ENCODE data around the gene MYO18B.

MYO18B gene

DNA sequence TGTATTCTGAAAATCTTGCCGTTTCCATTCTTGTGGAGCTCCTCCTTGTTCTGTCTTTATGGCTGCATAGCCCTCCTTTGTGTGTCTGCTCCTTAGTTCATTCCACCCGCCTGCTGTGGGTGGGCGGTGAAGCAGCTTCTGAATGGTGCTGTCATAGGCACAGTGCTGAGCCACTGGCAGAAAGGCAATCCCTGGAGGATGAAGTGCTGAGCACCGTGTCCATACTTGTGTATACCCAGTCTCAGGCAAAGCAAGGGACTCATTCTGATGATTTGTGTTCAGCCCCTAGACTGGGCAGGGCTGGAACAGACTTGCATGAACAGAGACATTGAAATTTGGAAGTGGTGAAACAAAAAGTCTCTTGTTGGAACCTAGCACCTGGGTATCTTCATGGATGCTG lies 134.9 kb downstream of the MYO18B start:
- Histone ChIP-seq H3K4me1 (ENCODE audit: control insufficient read depth in 1 of 2, insufficient read depth in 2 of 2, low read length in 2 of 2) (no peaks in the 10 kb centered on the region), H3K36me3 (ENCODE audit: control insufficient read depth in 1 of 2, insufficient read depth in 2 of 2, low read length in 2 of 2) (no peaks in the 10 kb centered on the region), H3K4me3 (ENCODE audit: low read depth in 1 of 2, low read length in 2 of 2) (no peak overlapping the region), H3K27ac (ENCODE audit: low read length) (no peak overlapping the region), H3K27me3 (ENCODE audit: low read depth, low read length) (no peaks in the 10 kb centered on the region), H3K9me3 (ENCODE audit: control insufficient read depth in 1 of 2, low read length in 2 of 2) (no peaks in the 10 kb centered on the region)

DNA sequence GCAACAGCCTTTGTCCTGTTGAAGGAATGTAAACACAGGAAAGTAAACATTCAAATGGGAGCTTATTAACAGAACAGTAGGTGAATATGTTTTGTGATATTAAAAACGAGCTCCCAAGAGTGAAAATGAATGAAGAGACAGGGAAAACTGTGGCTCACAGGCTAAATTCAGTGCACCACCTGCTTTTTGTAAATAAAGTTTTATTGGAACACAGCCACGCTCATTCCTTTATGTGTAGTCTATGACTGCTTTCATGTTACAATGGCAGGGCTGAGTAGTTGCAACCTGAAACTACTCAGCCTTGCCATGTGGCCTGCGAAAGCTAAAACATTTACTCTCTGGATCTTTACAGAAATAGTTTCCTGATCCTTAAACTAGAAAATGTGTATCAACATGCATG lies 136.9 kb downstream of the MYO18B start:
- Histone ChIP-seq H3K4me3 (ENCODE audit: low read depth in 1 of 2, low read length in 2 of 2) (no peak overlapping the region), H3K9me3 (ENCODE audit: control insufficient read depth in 1 of 2, low read length in 2 of 2) (no peaks in the 10 kb centered on the region), H3K4me1 (ENCODE audit: control insufficient read depth in 1 of 2, insufficient read depth in 2 of 2, low read length in 2 of 2) (no peaks in the 10 kb centered on the region), H3K27ac (ENCODE audit: low read length) (no peak overlapping the region), H3K27me3 (ENCODE audit: low read depth, low read length) (no peaks in the 10 kb centered on the region), H3K36me3 (ENCODE audit: control insufficient read depth in 1 of 2, insufficient read depth in 2 of 2, low read length in 2 of 2) (no peaks in the 10 kb centered on the region)

DNA sequence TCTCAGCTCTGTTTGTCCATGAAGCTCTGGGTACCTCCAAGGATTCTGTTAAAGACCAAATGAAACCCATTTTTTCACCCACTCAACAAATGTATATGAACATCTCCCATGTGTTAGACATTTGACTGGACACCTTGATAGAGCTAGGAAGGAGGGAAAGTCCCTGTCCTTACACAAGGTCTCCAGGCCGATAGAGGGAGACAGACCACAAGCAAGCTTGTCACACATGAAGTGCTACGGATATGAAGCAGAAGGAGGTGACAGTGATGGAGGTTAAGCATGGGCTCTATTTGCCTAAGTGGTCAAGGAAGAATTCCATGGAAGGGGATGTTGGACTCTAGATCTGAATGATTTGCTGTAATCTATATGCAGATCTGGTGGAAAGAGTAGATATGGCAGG lies 138.5 kb downstream of the MYO18B start:
- Histone ChIP-seq H3K36me3 (ENCODE audit: control insufficient read depth in 1 of 2, insufficient read depth in 2 of 2, low read length in 2 of 2) (no peaks in the 10 kb centered on the region), H3K9me3 (ENCODE audit: control insufficient read depth in 1 of 2, low read length in 2 of 2) (no peaks in the 10 kb centered on the region), H3K27me3 (ENCODE audit: low read depth, low read length) (no peaks in the 10 kb centered on the region), H3K4me3 (ENCODE audit: low read depth in 1 of 2, low read length in 2 of 2) (no peak overlapping the region), H3K4me1 (ENCODE audit: control insufficient read depth in 1 of 2, insufficient read depth in 2 of 2, low read length in 2 of 2) (no peaks in the 10 kb centered on the region), H3K27ac (ENCODE audit: low read length) (no peak overlapping the region)

DNA sequence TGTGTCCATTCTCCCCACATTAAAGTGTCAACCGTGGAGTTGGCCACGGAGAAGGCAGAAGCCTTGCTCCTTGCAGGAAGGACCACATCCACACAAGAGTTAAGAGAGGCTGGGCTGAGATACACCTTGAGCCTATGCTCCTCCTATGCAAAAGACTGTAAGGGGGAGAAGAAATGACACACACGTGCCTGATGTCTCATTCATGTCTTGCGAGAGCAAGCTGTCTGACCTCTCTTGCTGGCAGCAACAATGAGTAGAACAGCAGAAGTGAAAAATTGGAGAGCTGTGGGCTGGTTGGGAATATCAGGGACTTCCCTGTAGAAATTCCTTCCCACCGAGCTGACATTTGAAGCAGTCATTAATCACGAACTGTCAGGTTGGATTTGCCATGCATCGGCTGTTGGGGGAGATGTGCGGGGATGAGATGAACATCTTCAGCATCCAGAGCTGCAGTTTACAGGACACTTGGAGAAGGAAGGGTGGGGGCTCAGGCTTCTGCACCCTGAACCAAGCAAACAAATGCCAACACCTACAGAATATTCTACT lies 139.3 kb downstream of the MYO18B start:
- no peaks in the 10 kb centered on the region for H3K36me3 ChIP-seq (ENCODE audit: control insufficient read depth in 1 of 2, insufficient read depth in 2 of 2, low read length in 2 of 2)
- H3K27me3 ChIP-seq (ENCODE audit: low read depth, low read length): no peaks in the 10 kb centered on the region
- no peak overlapping the region for H3K4me3 ChIP-seq (ENCODE audit: low read depth in 1 of 2, low read length in 2 of 2)
- H3K27ac ChIP-seq (ENCODE audit: low read length): no peak overlapping the region
- H3K4me1 ChIP-seq (ENCODE audit: control insufficient read depth in 1 of 2, insufficient read depth in 2 of 2, low read length in 2 of 2): no peaks in the 10 kb centered on the region
- no peaks in the 10 kb centered on the region for H3K9me3 ChIP-seq (ENCODE audit: control insufficient read depth in 1 of 2, low read length in 2 of 2)

DNA sequence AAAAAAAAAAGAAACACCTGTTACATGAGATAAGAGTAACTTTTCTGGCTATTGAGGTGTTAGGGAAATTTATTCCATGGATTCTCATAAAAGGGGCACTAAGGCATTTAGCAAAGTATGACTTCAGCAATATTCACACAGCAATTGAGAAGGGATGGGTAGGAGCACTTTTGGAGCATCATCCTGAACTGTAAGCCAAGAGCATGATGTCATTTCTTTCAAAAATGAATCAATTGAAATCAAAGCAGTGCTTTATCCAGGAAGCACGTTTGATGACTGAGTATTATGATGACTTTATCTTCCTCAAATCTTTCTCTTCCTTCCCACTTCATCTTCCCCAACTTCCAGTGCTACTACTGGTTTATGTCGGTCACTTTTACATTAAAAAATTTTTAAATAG lies 140.4 kb downstream of the MYO18B start:
- no peaks in the 10 kb centered on the region for H3K36me3 ChIP-seq (ENCODE audit: control insufficient read depth in 1 of 2, insufficient read depth in 2 of 2, low read length in 2 of 2)
- H3K4me3 ChIP-seq (ENCODE audit: low read depth in 1 of 2, low read length in 2 of 2): no peak overlapping the region
- H3K9me3 ChIP-seq (ENCODE audit: control insufficient read depth in 1 of 2, low read length in 2 of 2): no peaks in the 10 kb centered on the region
- no peaks in the 10 kb centered on the region for H3K4me1 ChIP-seq (ENCODE audit: control insufficient read depth in 1 of 2, insufficient read depth in 2 of 2, low read length in 2 of 2)
- H3K27me3 ChIP-seq (ENCODE audit: low read depth, low read length): no peaks in the 10 kb centered on the region
- no peak overlapping the region for H3K27ac ChIP-seq (ENCODE audit: low read length)

DNA sequence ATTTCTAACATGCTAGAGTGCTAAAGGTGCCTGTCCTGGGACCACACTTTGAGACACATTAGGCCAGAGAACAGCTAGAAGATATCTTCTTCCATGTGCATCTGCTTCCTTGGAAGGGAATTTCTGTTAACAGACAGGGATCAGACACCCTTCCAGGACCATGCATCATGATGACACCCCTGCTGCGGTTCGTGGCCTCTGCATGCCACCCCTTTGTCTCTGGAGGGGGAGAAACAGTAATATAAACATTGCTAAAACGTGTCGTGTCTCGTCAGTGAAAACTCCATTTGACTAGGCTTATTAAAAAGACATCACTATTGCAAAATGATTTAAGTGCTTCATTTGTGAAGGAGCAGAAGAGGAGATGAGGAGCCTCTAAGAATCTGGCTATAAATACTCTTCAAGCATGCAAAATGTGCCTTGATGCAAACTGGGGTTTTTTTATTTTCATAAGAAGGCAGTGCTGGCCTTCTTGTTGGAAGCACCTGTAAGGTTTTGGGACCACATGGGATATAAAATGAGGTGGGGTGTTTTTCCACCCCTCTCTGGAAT lies 141.6 kb downstream of the MYO18B start:
- no peak overlapping the region for H3K27ac ChIP-seq (ENCODE audit: low read length)

DNA sequence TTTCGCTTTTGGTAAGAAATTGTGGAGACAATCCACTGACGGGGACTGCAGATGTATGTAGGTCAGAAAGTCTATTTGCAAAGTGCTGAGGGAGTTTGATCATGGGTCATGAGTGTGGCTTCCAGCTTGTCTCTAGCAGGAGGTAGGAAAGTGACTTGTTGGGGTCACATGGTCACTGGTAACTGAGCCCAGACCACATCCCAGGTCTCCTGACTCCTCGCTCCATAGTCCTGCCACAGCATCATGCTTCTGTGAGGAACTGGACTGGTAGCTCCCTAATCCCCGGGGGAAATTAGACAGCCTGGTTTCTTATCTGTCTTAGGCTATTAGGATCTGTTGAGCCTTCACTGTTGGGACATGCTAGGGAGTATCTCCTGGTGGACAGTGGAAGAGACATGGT lies 142.1 kb downstream of the MYO18B start:
- Histone ChIP-seq H3K4me3 (ENCODE audit: low read depth in 1 of 2, low read length in 2 of 2) (no peak overlapping the region), H3K36me3 (ENCODE audit: control insufficient read depth in 1 of 2, insufficient read depth in 2 of 2, low read length in 2 of 2) (no peaks in the 10 kb centered on the region), H3K9me3 (ENCODE audit: control insufficient read depth in 1 of 2, low read length in 2 of 2) (no peaks in the 10 kb centered on the region), H3K4me1 (ENCODE audit: control insufficient read depth in 1 of 2, insufficient read depth in 2 of 2, low read length in 2 of 2) (no peaks in the 10 kb centered on the region), H3K27ac (ENCODE audit: low read length) (no peak overlapping the region), H3K27me3 (ENCODE audit: low read depth, low read length) (no peaks in the 10 kb centered on the region)

More for the DNA sequence above, 141.6 kb downstream of the MYO18B start:
- Histone ChIP-seq H3K4me3 (ENCODE audit: low read depth in 1 of 2, low read length in 2 of 2) (no peak overlapping the region), H3K9me3 (ENCODE audit: control insufficient read depth in 1 of 2, low read length in 2 of 2) (no peaks in the 10 kb centered on the region), H3K36me3 (ENCODE audit: control insufficient read depth in 1 of 2, insufficient read depth in 2 of 2, low read length in 2 of 2) (no peaks in the 10 kb centered on the region), H3K4me1 (ENCODE audit: control insufficient read depth in 1 of 2, insufficient read depth in 2 of 2, low read length in 2 of 2) (no peaks in the 10 kb centered on the region), H3K27me3 (ENCODE audit: low read depth, low read length) (no peaks in the 10 kb centered on the region)

DNA sequence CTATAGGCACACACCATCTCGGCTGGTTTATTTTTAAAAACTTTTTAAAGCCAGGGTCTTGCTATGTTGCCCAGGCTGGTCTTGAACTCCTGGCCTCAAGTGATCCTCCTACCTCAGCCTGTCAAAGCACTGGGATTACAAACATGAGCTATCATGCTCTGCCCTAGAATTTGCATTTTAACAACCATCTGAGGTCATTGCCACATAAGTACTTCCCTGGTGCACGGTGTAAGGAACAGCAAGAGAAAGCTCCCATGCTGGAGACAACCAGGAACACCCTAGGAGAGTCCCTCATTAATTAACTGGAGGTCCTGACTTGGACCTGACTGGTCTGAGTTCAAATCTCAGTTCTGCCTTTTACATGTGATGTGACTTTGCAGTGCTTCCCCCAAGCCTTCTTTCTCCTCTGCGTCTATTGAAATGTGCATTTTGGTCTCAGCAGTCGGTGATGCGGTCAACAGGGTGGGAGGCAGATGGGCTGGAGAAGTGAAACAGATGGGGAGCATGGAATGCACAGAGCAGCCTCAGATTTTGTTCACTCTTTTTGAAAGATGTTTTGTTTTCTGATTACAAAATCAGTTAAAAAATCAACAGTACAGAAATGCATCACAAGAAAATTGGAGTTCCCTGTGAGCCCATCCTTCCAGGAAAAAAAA lies 146.5 kb downstream of the MYO18B start:
- H3K27ac ChIP-seq (ENCODE audit: low read length): no peak overlapping the region
- no peaks in the 10 kb centered on the region for H3K36me3 ChIP-seq (ENCODE audit: control insufficient read depth in 1 of 2, insufficient read depth in 2 of 2, low read length in 2 of 2)
- no peaks in the 10 kb centered on the region for H3K4me1 ChIP-seq (ENCODE audit: control insufficient read depth in 1 of 2, insufficient read depth in 2 of 2, low read length in 2 of 2)
- H3K27me3 ChIP-seq (ENCODE audit: low read depth, low read length): no peaks in the 10 kb centered on the region
- no peaks in the 10 kb centered on the region for H3K9me3 ChIP-seq (ENCODE audit: control insufficient read depth in 1 of 2, low read length in 2 of 2)
- no peak overlapping the region for H3K4me3 ChIP-seq (ENCODE audit: low read depth in 1 of 2, low read length in 2 of 2)

DNA sequence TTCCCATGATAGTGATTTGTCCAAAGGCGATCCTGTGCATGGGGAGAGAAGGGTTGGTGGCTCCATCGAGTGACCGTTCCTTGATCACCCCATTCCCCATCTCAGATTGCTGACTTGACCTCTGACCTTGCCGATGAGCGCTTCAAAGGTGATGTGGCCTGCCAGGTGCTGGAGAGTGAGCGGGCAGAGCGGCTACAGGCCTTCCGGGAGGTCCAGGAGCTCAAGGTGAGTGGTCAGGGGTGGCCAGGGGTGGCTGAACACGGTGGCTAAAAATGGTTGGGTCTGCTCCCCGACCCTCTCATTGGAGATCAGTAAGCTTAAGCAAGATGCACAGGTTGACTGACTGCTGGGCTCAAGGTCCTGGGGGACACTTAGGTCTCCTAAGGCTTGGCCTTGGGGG lies 148.7 kb downstream of the MYO18B start:
- no peaks in the 10 kb centered on the region for H3K4me1 ChIP-seq (ENCODE audit: control insufficient read depth in 1 of 2, insufficient read depth in 2 of 2, low read length in 2 of 2)
- H3K9me3 ChIP-seq (ENCODE audit: control insufficient read depth in 1 of 2, low read length in 2 of 2): no peaks in the 10 kb centered on the region

DNA sequence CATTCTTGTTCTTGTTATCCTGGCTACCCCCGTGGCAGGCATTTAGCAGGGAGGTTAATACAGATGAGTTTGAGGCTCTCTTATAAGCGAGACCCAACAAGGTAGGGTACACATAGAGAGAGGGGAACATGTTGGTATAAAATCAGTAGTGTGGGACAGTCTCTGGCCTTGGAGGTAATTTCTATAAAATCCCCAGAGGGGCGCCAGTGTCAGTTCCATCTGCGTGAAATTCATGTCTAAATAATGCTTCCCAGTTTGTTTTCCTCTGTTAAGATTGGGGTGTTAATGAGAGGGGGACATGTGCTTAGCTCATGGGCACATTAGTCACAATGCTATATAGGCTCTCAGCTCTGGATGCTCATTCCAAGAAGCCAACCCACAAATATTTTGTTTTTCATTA lies 150.7 kb downstream of the MYO18B start:
- Histone ChIP-seq H3K36me3 (ENCODE audit: control insufficient read depth in 1 of 2, insufficient read depth in 2 of 2, low read length in 2 of 2) (no peaks in the 10 kb centered on the region), H3K4me1 (ENCODE audit: control insufficient read depth in 1 of 2, insufficient read depth in 2 of 2, low read length in 2 of 2) (no peaks in the 10 kb centered on the region), H3K27ac (ENCODE audit: low read length) (no peak overlapping the region), H3K4me3 (ENCODE audit: low read depth in 1 of 2, low read length in 2 of 2) (no peak overlapping the region), H3K9me3 (ENCODE audit: control insufficient read depth in 1 of 2, low read length in 2 of 2) (no peaks in the 10 kb centered on the region), H3K27me3 (ENCODE audit: low read depth, low read length) (no peaks in the 10 kb centered on the region)

More for the DNA sequence above, 148.7 kb downstream of the MYO18B start:
- H3K36me3 ChIP-seq (ENCODE audit: control insufficient read depth in 1 of 2, insufficient read depth in 2 of 2, low read length in 2 of 2): no peaks in the 10 kb centered on the region
- H3K27me3 ChIP-seq (ENCODE audit: low read depth, low read length): no peaks in the 10 kb centered on the region
- H3K27ac ChIP-seq (ENCODE audit: low read length): no peak overlapping the region
- no peak overlapping the region for H3K4me3 ChIP-seq (ENCODE audit: low read depth in 1 of 2, low read length in 2 of 2)

DNA sequence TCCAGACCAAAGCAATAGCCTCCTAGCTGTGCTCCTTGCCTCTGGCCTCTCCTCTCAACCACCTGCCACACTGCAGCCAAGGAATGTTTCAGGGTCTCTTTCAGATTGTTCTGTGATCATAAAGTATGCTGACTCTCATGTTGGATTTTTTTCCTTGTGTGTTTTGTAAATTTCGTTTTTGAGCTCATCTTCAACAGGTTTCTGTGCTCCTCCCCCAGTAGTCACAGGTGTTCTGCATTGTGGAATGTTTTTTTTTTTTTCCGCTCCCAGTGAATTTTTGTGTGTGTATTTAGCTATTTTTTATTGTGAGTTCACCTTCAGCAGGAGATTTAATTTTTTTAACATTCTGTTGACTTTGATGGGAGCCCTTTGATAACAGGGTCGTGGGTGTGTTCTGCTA lies 153.7 kb downstream of the MYO18B start:
- no peak overlapping the region for H3K4me3 ChIP-seq (ENCODE audit: low read depth in 1 of 2, low read length in 2 of 2)
- no peaks in the 10 kb centered on the region for H3K4me1 ChIP-seq (ENCODE audit: control insufficient read depth in 1 of 2, insufficient read depth in 2 of 2, low read length in 2 of 2)
- H3K27ac ChIP-seq (ENCODE audit: low read length): no peak overlapping the region
- H3K27me3 ChIP-seq (ENCODE audit: low read depth, low read length): no peaks in the 10 kb centered on the region
- H3K36me3 ChIP-seq (ENCODE audit: control insufficient read depth in 1 of 2, insufficient read depth in 2 of 2, low read length in 2 of 2): no peaks in the 10 kb centered on the region
- H3K9me3 ChIP-seq (ENCODE audit: control insufficient read depth in 1 of 2, low read length in 2 of 2): no peaks in the 10 kb centered on the region

DNA sequence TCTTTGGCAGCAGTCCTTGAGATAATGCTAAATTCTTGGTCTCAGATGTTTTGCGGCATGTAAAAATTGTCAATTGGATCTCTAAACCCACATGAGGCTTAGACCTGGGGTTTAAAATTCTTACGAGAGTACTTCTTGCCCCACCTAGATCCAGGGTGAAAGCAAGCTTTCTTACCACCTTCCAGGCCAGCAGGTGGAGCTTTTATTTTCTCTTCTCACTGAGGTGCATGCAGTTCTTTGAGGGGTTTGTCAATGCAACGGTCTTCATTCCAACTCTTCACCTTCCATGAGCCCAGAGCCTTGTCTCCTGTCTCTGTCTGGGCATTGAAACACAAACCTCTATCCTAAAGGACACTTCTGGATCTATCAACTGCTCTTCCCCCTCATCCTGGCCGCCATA lies 154.1 kb downstream of the MYO18B start:
- H3K4me1 ChIP-seq (ENCODE audit: control insufficient read depth in 1 of 2, insufficient read depth in 2 of 2, low read length in 2 of 2): no peaks in the 10 kb centered on the region
- no peak overlapping the region for H3K27ac ChIP-seq (ENCODE audit: low read length)
- no peaks in the 10 kb centered on the region for H3K9me3 ChIP-seq (ENCODE audit: control insufficient read depth in 1 of 2, low read length in 2 of 2)
- H3K27me3 ChIP-seq (ENCODE audit: low read depth, low read length): no peaks in the 10 kb centered on the region
- no peaks in the 10 kb centered on the region for H3K36me3 ChIP-seq (ENCODE audit: control insufficient read depth in 1 of 2, insufficient read depth in 2 of 2, low read length in 2 of 2)
- H3K4me3 ChIP-seq (ENCODE audit: low read depth in 1 of 2, low read length in 2 of 2): no peak overlapping the region

Measured in muscle layer of duodenum (tissue), 2 donors.